MG63 (cell line): ENCODE results near the gene DENND1A. TPM values are rescaled to one million over a fixed set of nuclear protein-coding genes. Genes with fewer than 3 reads are reported as not detected.

ENCODE experiments used
- DNase-seq: peaks from one replicate; pipeline ENCODE4 v3.0.0-alpha.2; 2020
- H3K27me3 ChIP-seq: fragments of 250-450 bp; sonication (Bioruptor Pico); 2 replicates; pipeline ENCODE4 v1.5.1; 2020; ENCODE audit warnings: mild to moderate bottlenecking, moderate library complexity
- H3K36me3 ChIP-seq: fragments of 250-450 bp; sonication (Bioruptor Pico); 2 replicates; pipeline ENCODE4 v1.5.1; 2020; ENCODE audit warnings: mild to moderate bottlenecking, moderate library complexity
- H3K4me3 ChIP-seq: fragments of 250-450 bp; sonication (Bioruptor Pico); 2 replicates; pipeline ENCODE4 v1.5.1; 2020; ENCODE audit warnings: mild to moderate bottlenecking, moderate library complexity
- H3K9me3 ChIP-seq: fragments of 250-450 bp; sonication (Bioruptor Pico); 2 replicates; pipeline ENCODE4 v1.5.1; 2020; ENCODE audit warnings: mild to moderate bottlenecking, moderate library complexity
- total RNA-seq: library from RNA; depleted of rRNA; stranded (reverse); fragments of >200 nt; shearing (Covaris generic); gene quantifications from 2 replicates; pipeline ENCODE4 v1.2.3, GENCODE V29; 2014; ENCODE audit warnings: low replicate concordance

The DENND1A gene
- total RNA-seq, 1 experiment from 2014 or later = 35.3 TPM

- Histone ChIP-seq H3K4me3 (no peak overlapping the region), H3K9me3 (0 out of 2 replicates have a peak, but pooled peaks cover 7% of the 10 kb centered on the region), H3K36me3 (no peaks in the 10 kb centered on the region), H3K27me3 (no peaks in the 10 kb centered on the region)
- DNase-seq = no peak
These were observed 211.7 kb downstream of the DENND1A start for GRCh38 chr9:123718188-123718587.

GRCh38 chr9:123717581-123718175, 212.2 kb downstream of the DENND1A start:
- Histone ChIP-seq H3K9me3 (0 out of 2 replicates have a peak, but pooled peaks cover 4% of the 10 kb centered on the region), H3K4me3 (no peak overlapping the region), H3K27me3 (no peaks in the 10 kb centered on the region), H3K36me3 (no peaks in the 10 kb centered on the region)
- DNase-seq = no peak

GRCh38 chr9:123716339-123716945, 213.5 kb downstream of the DENND1A start:
- Histone ChIP-seq H3K36me3 (no peaks in the 10 kb centered on the region), H3K9me3 (no peaks in the 10 kb centered on the region), H3K4me3 (no peak overlapping the region), H3K27me3 (no peaks in the 10 kb centered on the region)
- no peak for DNase-seq

- Histone ChIP-seq H3K9me3 (no peaks in the 10 kb centered on the region), H3K27me3 (no peaks in the 10 kb centered on the region), H3K36me3 (no peaks in the 10 kb centered on the region), H3K4me3 (no peak overlapping the region)
- no peak for DNase-seq
These were observed 214.7 kb downstream of the DENND1A start for GRCh38 chr9:123715258-123715657.

GRCh38 chr9:123713282-123713681, 216.6 kb downstream of the DENND1A start:
- Histone ChIP-seq H3K27me3 (no peaks in the 10 kb centered on the region), H3K36me3 (no peaks in the 10 kb centered on the region), H3K9me3 (no peaks in the 10 kb centered on the region), H3K4me3 (no peak overlapping the region)
- no peak for DNase-seq

GRCh38 chr9:123712399-123712798, 217.5 kb downstream of the DENND1A start:
- no peaks in the 10 kb centered on the region for H3K9me3 ChIP-seq
- H3K27me3 ChIP-seq = no peaks in the 10 kb centered on the region
- DNase-seq = no peak
- H3K36me3 ChIP-seq = no peaks in the 10 kb centered on the region
- no peak overlapping the region for H3K4me3 ChIP-seq

GRCh38 chr9:123710299-123710698, 219.6 kb downstream of the DENND1A start:
- no peaks in the 10 kb centered on the region for H3K36me3 ChIP-seq
- DNase-seq = no peak
- no peak overlapping the region for H3K4me3 ChIP-seq
- H3K27me3 ChIP-seq = no peaks in the 10 kb centered on the region
- no peaks in the 10 kb centered on the region for H3K9me3 ChIP-seq

GRCh38 chr9:123702483-123702882, 227.4 kb downstream of the DENND1A start:
- Histone ChIP-seq H3K36me3 (no peaks in the 10 kb centered on the region; the same call in 1 of the 2 replicates), H3K4me3 (no peak overlapping the region), H3K27me3 (no peaks in the 10 kb centered on the region), H3K9me3 (peaks cover 13% of the 10 kb centered on the region)
- no peak for DNase-seq

GRCh38 chr9:123697686-123698085, 232.2 kb downstream of the DENND1A start:
- no peaks in the 10 kb centered on the region; the same call in 1 of the 2 replicates for H3K36me3 ChIP-seq
- H3K27me3 ChIP-seq = no peaks in the 10 kb centered on the region
- peaks cover 10% of the 10 kb centered on the region for H3K9me3 ChIP-seq
- no peak overlapping the region for H3K4me3 ChIP-seq
- no peak for DNase-seq

GRCh38 chr9:123696476-123696875, 233.4 kb downstream of the DENND1A start:
- H3K4me3 ChIP-seq = no peak overlapping the region
- no peaks in the 10 kb centered on the region for H3K27me3 ChIP-seq
- H3K9me3 ChIP-seq = no peaks in the 10 kb centered on the region
- H3K36me3 ChIP-seq = no peaks in the 10 kb centered on the region
- DNase-seq = no peak

GRCh38 chr9:123695386-123695785, 234.5 kb downstream of the DENND1A start:
- Histone ChIP-seq H3K27me3 (no peaks in the 10 kb centered on the region), H3K36me3 (no peaks in the 10 kb centered on the region), H3K4me3 (no peak overlapping the region), H3K9me3 (no peaks in the 10 kb centered on the region)
- DNase-seq = no peak

GRCh38 chr9:123691765-123692303, 238.1 kb downstream of the DENND1A start:
- Histone ChIP-seq H3K9me3 (no peaks in the 10 kb centered on the region), H3K27me3 (no peaks in the 10 kb centered on the region), H3K36me3 (no peaks in the 10 kb centered on the region), H3K4me3 (no peak overlapping the region)
- no peak for DNase-seq

- no peaks in the 10 kb centered on the region for H3K9me3 ChIP-seq
- DNase-seq = no peak
- no peak overlapping the region for H3K4me3 ChIP-seq
- H3K36me3 ChIP-seq = no peaks in the 10 kb centered on the region
- no peaks in the 10 kb centered on the region for H3K27me3 ChIP-seq
These were observed 240.1 kb downstream of the DENND1A start for GRCh38 chr9:123689701-123690428.

- no peaks in the 10 kb centered on the region for H3K27me3 ChIP-seq
These were observed 242.6 kb downstream of the DENND1A start for GRCh38 chr9:123687246-123687751.

GRCh38 chr9:123686829-123687192, 243.1 kb downstream of the DENND1A start:
- Histone ChIP-seq H3K4me3 (no peak overlapping the region), H3K36me3 (no peaks in the 10 kb centered on the region), H3K27me3 (no peaks in the 10 kb centered on the region), H3K9me3 (no peaks in the 10 kb centered on the region)
- no peak for DNase-seq

More at GRCh38 chr9:123687246-123687751, 242.6 kb downstream of the DENND1A start:
- no peaks in the 10 kb centered on the region for H3K9me3 ChIP-seq
- H3K36me3 ChIP-seq = no peaks in the 10 kb centered on the region
- H3K4me3 ChIP-seq = no peak overlapping the region
- no peak for DNase-seq

- no peaks in the 10 kb centered on the region for H3K9me3 ChIP-seq
- H3K4me3 ChIP-seq = no peak overlapping the region
- no peak for DNase-seq
- no peaks in the 10 kb centered on the region for H3K36me3 ChIP-seq
- no peaks in the 10 kb centered on the region for H3K27me3 ChIP-seq
These were observed 243.6 kb downstream of the DENND1A start for GRCh38 chr9:123686131-123686828.
